ENCODE results near the gene SUSD3. TPM values are rescaled to one million over a fixed set of nuclear protein-coding genes. Genes with fewer than 3 reads are reported as not detected.

The SUSD3 gene
- total and polyA plus RNA-seq, 2 donors (not counting 1 experiment from before 2014, with no cell fraction given): 0.17 to 4.6 TPM

DNA sequence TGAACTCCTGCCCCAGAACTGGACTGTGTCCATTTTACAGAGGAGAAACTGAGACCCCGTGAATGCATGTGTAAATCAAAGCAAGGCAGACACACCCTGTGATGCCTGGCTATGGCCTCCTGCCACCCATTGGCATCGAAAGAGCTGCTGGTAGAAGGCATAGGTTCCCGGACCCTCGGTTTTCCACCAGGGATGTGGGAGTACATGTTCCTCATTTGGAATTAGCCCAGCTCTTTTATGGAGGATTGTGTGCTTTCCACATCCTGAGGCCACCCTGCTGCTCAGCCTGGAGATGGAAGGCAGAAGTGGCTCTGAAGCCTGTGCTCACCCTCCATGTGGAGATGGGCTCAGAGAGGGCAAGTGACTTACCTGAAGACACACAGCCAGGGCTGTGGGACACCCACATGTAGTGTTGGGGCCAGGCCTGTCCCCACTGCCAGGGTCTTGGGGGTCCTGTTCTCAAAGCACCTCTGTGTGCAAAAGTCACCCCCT is 2.8 kb downstream of the SUSD3 start:
- no peak overlapping the region for H3K4me3 ChIP-seq (replicated peaks in 1 of 4; ENCODE audit: control extremely low read depth in 1 of 4, insufficient read depth in 1 of 4, low read depth in 3 of 4, low read length in 4 of 4)
- H3K36me3 ChIP-seq (ENCODE audit: control insufficient read depth, insufficient read depth, low read length): no peaks in the 10 kb centered on the region
- H3K9ac ChIP-seq (ENCODE audit: insufficient read depth, low read length): no peak overlapping the region
- no peak overlapping the region for H3K4me2 ChIP-seq (ENCODE audit: extremely low read depth, insufficient read depth, low read length)
- no peak overlapping the region for H2AFZ ChIP-seq (ENCODE audit: low read length)
- no peaks in the 10 kb centered on the region for H3K27me3 ChIP-seq (ENCODE audit: control insufficient read depth, insufficient read depth, low read length)
- H3K9me3 ChIP-seq (ENCODE audit: control insufficient read depth, insufficient read depth, low read depth, low read length): no peaks in the 10 kb centered on the region
- no peak for DNase-seq (ENCODE audit: low read depth in 2 of 2)
- no peak overlapping the region for H3K27ac ChIP-seq (ENCODE audit: insufficient read depth, low read length)
- no peaks in the 10 kb centered on the region for H3K4me1 ChIP-seq (ENCODE audit: control insufficient read depth, extremely low read depth, insufficient read depth, low read length)
- no peak for TF ChIP-seq EZH2 (IDR thresholded peaks at IDR 0.05; ENCODE audit: low read length, missing control alignments)
- TF ChIP-seq CTCF (conservative IDR thresholded peaks at IDR 0.05 in 1 of 2, IDR thresholded peaks at IDR 0.05 in 1 of 2; ENCODE audit: low read depth in 1 of 2, low read length in 2 of 2): no peak
- H4K20me1 ChIP-seq (ENCODE audit: control insufficient read depth, extremely low read depth, insufficient read depth, low read length): no peaks in the 10 kb centered on the region
- H3K79me2 ChIP-seq (ENCODE audit: control insufficient read depth, insufficient read depth, low read length): no peaks in the 10 kb centered on the region

GRCh38 chr9:93061791-93062763 is 3.6 kb downstream of the SUSD3 start:
- H3K27ac ChIP-seq (ENCODE audit: insufficient read depth, low read length): no peak overlapping the region
- no peaks in the 10 kb centered on the region for H3K79me2 ChIP-seq (ENCODE audit: control insufficient read depth, insufficient read depth, low read length)
- H3K4me2 ChIP-seq (ENCODE audit: extremely low read depth, insufficient read depth, low read length): no peak overlapping the region
- no peaks in the 10 kb centered on the region for H4K20me1 ChIP-seq (ENCODE audit: control insufficient read depth, extremely low read depth, insufficient read depth, low read length)
- TF ChIP-seq EZH2 (IDR thresholded peaks at IDR 0.05; ENCODE audit: low read length, missing control alignments): no peak
- TF ChIP-seq CTCF (conservative IDR thresholded peaks at IDR 0.05 in 1 of 2, IDR thresholded peaks at IDR 0.05 in 1 of 2; ENCODE audit: low read depth in 1 of 2, low read length in 2 of 2): no peak
- H3K9ac ChIP-seq (ENCODE audit: insufficient read depth, low read length): no peak overlapping the region
- H3K4me1 ChIP-seq (ENCODE audit: control insufficient read depth, extremely low read depth, insufficient read depth, low read length): no peaks in the 10 kb centered on the region
- H3K9me3 ChIP-seq (ENCODE audit: control insufficient read depth, insufficient read depth, low read depth, low read length): no peaks in the 10 kb centered on the region
- H2AFZ ChIP-seq (ENCODE audit: low read length): no peak overlapping the region
- no peaks in the 10 kb centered on the region for H3K36me3 ChIP-seq (ENCODE audit: control insufficient read depth, insufficient read depth, low read length)
- DNase-seq (ENCODE audit: low read depth in 2 of 2): no peak
- no peaks in the 10 kb centered on the region for H3K27me3 ChIP-seq (ENCODE audit: control insufficient read depth, insufficient read depth, low read length)
- H3K4me3 ChIP-seq (replicated peaks in 1 of 4; ENCODE audit: control extremely low read depth in 1 of 4, insufficient read depth in 1 of 4, low read depth in 3 of 4, low read length in 4 of 4): no peak overlapping the region

- H4K20me1 ChIP-seq (ENCODE audit: control insufficient read depth, extremely low read depth, insufficient read depth, low read length): no peaks in the 10 kb centered on the region
- H3K9ac ChIP-seq (ENCODE audit: insufficient read depth, low read length): no peak overlapping the region
- H2AFZ ChIP-seq (ENCODE audit: low read length): no peak overlapping the region
- no peaks in the 10 kb centered on the region for H3K79me2 ChIP-seq (ENCODE audit: control insufficient read depth, insufficient read depth, low read length)
- H3K9me3 ChIP-seq (ENCODE audit: control insufficient read depth, insufficient read depth, low read depth, low read length): no peaks in the 10 kb centered on the region
- no peaks in the 10 kb centered on the region for H3K4me1 ChIP-seq (ENCODE audit: control insufficient read depth, extremely low read depth, insufficient read depth, low read length)
- H3K27ac ChIP-seq (ENCODE audit: insufficient read depth, low read length): no peak overlapping the region
- TF ChIP-seq CTCF (conservative IDR thresholded peaks at IDR 0.05 in 1 of 2, IDR thresholded peaks at IDR 0.05 in 1 of 2; ENCODE audit: low read depth in 1 of 2, low read length in 2 of 2) (no peak), EZH2 (IDR thresholded peaks at IDR 0.05; ENCODE audit: low read length, missing control alignments) (no peak)
- no peak overlapping the region for H3K4me2 ChIP-seq (ENCODE audit: extremely low read depth, insufficient read depth, low read length)
- H3K4me3 ChIP-seq (replicated peaks in 1 of 4; ENCODE audit: control extremely low read depth in 1 of 4, insufficient read depth in 1 of 4, low read depth in 3 of 4, low read length in 4 of 4): no peak overlapping the region
- H3K36me3 ChIP-seq (ENCODE audit: control insufficient read depth, insufficient read depth, low read length): no peaks in the 10 kb centered on the region
- peak in 1 of 2 donors; percentile 52 for DNase-seq (ENCODE audit: low read depth in 2 of 2)
- no peaks in the 10 kb centered on the region for H3K27me3 ChIP-seq (ENCODE audit: control insufficient read depth, insufficient read depth, low read length)
Measured at GRCh38 chr9:93064392-93065134, 6.1 kb downstream of the SUSD3 start.
